Measurements from ENCODE around the gene BCL10. TPM values are rescaled to one million over a fixed set of nuclear protein-coding genes. Genes with fewer than 3 reads are reported as not detected.

BCL10 gene
- total and polyA plus RNA-seq, 12 donors, result 5.5 to 34.6 (median 19.8) TPM

DNA sequence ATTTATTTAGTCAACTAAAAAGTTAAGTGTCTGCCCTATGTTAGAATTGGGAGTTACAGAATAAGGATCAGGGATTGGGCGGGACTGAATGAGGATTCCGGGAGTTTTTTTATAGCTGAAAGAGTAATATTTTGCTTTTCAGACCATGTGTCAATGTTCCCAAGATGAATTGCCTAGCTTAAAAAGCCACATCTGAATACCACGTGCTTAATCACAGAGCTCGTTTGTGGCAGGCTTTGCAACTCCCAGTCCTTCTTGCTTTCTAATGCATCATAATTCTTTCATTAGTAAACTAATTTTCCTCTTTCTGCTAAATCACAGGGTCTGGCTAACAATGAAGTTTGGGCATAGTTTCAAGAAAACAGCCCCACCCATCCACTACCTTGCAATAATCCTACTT lies 4.2 kb upstream of the BCL10 start:
- WGBS, 4 donors, result 78 to 82% (median 79%) methylated on average over 4 of the region's 4 CpGs
- no peak for TF ChIP-seq POLR2A (IDR thresholded peaks at IDR 0.05)
- TF ChIP-seq, protein P1, sequence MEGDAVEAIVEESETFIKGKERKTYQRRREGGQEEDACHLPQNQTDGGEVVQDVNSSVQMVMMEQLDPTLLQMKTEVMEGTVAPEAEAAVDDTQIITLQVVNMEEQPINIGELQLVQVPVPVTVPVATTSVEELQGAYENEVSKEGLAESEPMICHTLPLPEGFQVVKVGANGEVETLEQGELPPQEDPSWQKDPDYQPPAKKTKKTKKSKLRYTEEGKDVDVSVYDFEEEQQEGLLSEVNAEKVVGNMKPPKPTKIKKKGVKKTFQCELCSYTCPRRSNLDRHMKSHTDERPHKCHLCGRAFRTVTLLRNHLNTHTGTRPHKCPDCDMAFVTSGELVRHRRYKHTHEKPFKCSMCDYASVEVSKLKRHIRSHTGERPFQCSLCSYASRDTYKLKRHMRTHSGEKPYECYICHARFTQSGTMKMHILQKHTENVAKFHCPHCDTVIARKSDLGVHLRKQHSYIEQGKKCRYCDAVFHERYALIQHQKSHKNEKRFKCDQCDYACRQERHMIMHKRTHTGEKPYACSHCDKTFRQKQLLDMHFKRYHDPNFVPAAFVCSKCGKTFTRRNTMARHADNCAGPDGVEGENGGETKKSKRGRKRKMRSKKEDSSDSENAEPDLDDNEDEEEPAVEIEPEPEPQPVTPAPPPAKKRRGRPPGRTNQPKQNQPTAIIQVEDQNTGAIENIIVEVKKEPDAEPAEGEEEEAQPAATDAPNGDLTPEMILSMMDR (IDR thresholded peaks at IDR 0.05), result no peak
- Histone ChIP-seq H3K27ac (no peak overlapping the region), H3K9me3 (replicated peaks in 1 of 3) (no peaks in the 10 kb centered on the region), H3K4me3 (no peak overlapping the region), H3K4me1 (replicated peaks in 1 of 2) (peaks cover 5 to 7% of the 10 kb centered on the region in 2 donors), H3K27me3 (no peaks in the 10 kb centered on the region), H3K36me3 (replicated peaks in 1 of 2) (no peaks in the 10 kb centered on the region)
- intact Hi-C loops (cut with DNase I), result no loop called here
- no peak for DNase-seq

DNA sequence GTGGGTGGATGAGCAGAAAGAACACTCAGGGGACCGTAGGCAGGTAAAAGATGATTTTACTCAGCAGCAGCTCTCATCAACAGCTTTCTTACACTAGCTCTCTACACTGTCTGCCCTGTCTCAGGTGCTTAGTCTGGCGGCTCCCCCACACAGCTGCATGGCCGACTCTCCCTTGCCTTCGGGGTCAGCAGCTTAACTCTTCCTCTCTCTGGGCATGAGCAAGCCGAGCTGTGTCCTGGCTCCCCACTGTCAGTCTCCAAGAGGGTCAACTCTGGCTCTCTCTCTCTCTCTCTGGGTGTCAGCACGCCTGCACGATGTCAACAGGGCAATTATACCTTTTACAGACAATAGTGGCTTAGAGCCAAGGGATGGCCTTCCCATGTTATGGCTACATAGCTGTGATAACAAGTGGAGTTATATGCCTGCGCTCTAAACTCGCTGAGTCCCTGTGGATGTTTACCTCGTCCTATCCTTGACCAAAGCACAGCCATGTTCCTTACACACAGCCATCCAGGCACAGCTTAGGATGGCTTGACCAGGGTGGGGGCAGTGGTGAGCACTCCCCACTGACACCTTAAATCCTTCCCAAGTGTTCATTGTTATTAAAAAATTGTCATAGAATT lies 3.1 kb upstream of the BCL10 start:
- Histone ChIP-seq H3K27me3 (no peaks in the 10 kb centered on the region), H3K27ac (peak overlapping the region; percentile 34 to 92 (median 89)), H3K36me3 (replicated peaks in 1 of 2) (no peaks in the 10 kb centered on the region), H3K4me1 (replicated peaks in 1 of 2) (peaks cover 11 to 15% of the 10 kb centered on the region in 2 donors), H3K4me3 (no peak overlapping the region), H3K9me3 (replicated peaks in 1 of 3) (no peaks in the 10 kb centered on the region)
- 75 to 81% (median 79%) methylated on average over 9 to 10 of the region's 10 CpGs for WGBS, 4 donors
- intact Hi-C loops (cut with DNase I), result no loop called here
- no peak for TF ChIP-seq POLR2A (IDR thresholded peaks at IDR 0.05)
- TF ChIP-seq, protein P1 (IDR thresholded peaks at IDR 0.05), result no peak
- DNase-seq, result peak in 3 of 7 donors; percentile 16 to 28 (median 26)

DNA sequence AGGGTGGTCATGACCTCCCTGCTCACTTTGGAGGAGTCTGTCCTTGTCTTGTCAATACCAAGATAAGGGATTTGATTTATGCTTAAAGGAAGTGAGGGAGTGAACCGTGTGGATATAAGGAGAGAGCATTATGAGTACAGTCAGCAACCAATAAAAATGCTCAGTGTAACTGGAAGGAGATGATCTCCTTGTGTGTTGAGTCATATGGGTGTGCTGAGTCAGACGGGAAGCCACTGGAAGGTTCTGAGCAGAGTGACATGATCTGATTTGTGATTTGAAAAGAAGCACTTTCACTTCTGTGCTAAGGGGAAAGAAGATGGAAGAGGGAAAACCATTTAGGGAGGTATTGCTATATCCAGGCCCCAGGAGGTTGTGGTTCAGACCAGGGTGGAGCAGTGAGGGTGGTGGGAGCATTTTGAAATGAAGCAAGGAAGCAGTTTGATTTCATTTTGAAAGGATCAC lies 2.5 kb upstream of the BCL10 start:
- H3K9me3 ChIP-seq (replicated peaks in 1 of 3), result no peaks in the 10 kb centered on the region
- H3K4me3 ChIP-seq, result peak overlapping the region in 2 of 4 donors; percentile 5 to 6
- intact Hi-C loops (cut with DNase I), result no loop called here
- no peaks in the 10 kb centered on the region for H3K36me3 ChIP-seq (replicated peaks in 1 of 2)
- DNase-seq, result peak; percentile 73 to 86 (median 83)
- WGBS, 4 donors, result 5 to 14% (median 9%) methylated on average over 2 of the region's 2 CpGs
- peak overlapping the region; percentile 34 to 92 (median 89) for H3K27ac ChIP-seq
- H3K4me1 ChIP-seq (replicated peaks in 1 of 2), result peaks cover 12 to 22% of the 10 kb centered on the region in 2 donors
- no peaks in the 10 kb centered on the region for H3K27me3 ChIP-seq
- TF ChIP-seq POLR2A (IDR thresholded peaks at IDR 0.05), result peak in 1 of 2 donors; percentile 72
- TF ChIP-seq, protein P1 (IDR thresholded peaks at IDR 0.05), result no peak

DNA sequence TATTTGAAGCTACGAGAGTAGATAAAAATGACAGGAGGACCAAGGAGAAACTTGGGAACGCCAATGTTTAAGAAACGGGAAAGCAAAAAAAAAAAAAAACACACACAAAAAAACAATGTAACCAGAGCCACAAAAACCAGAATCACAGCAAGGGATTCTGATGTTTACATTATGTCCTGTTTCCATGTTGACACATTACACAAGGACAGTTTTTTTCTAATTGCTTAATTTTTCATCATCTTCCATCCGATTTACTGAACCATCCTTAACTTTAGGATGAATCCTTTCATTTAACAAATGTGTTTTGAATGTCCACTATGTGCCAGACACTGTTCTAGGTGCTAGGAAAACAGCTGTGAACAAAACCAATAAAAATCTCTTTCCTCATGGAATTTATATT lies 1.4 kb upstream of the BCL10 start:
- no peak for DNase-seq
- no peak overlapping the region for H3K4me3 ChIP-seq
- H3K27ac ChIP-seq, result peak overlapping the region in 1 of 5 donors; percentile 91
- WGBS, 4 donors, result 91 to 97% (median 93%) methylated on average over 4 of the region's 4 CpGs
- no peaks in the 10 kb centered on the region for H3K36me3 ChIP-seq (replicated peaks in 1 of 2)
- H3K4me1 ChIP-seq (replicated peaks in 1 of 2), result peaks cover 12 to 33% of the 10 kb centered on the region in 2 donors
- no peaks in the 10 kb centered on the region for H3K9me3 ChIP-seq (replicated peaks in 1 of 3)
- no peak for TF ChIP-seq POLR2A (IDR thresholded peaks at IDR 0.05)
- TF ChIP-seq, protein P1 (IDR thresholded peaks at IDR 0.05), result no peak
- intact Hi-C loops (cut with DNase I), result no loop called here
- no peaks in the 10 kb centered on the region for H3K27me3 ChIP-seq
